HG02588 (cell line): ENCODE data around the gene TANC2.

Experiments used
- ATAC-seq: cut with Tn5 transposase; IDR thresholded peaks from one replicate; pipeline ENCODE4 v1.9.1; 2021; ENCODE audit warnings: mild to moderate bottlenecking, moderate library complexity; ENCODE audit not compliant: unreplicated experiment

The TANC2 gene

GRCh38 chr17:62965686-62966425 is at the start of gene TANC2:
TANC2 (plus strand) TSS chr17:62966235; CDS start chr17:63009560, 43,325 bp downstream.
- peak; percentile 59 for ATAC-seq

GRCh38 chr17:62916684-62917571 is 49.1 kb upstream of the TANC2 start:
- ATAC-seq = no peak

- no peak for ATAC-seq
Observed at GRCh38 chr17:62919388-62919787, 46.6 kb upstream of the TANC2 start.

GRCh38 chr17:62920300-62920699 is 45.7 kb upstream of the TANC2 start:
- no peak for ATAC-seq

- ATAC-seq = no peak
Observed at GRCh38 chr17:62921817-62922216, 44.2 kb upstream of the TANC2 start.

- no peak for ATAC-seq
Observed at GRCh38 chr17:62923258-62924150, 42.5 kb upstream of the TANC2 start.

- no peak for ATAC-seq
Observed at GRCh38 chr17:62925267-62925836, 40.7 kb upstream of the TANC2 start.

GRCh38 chr17:62927083-62927482 is 39.0 kb upstream of the TANC2 start:
- ATAC-seq = no peak

- no peak for ATAC-seq
Observed at GRCh38 chr17:62929320-62929719, 36.7 kb upstream of the TANC2 start.

GRCh38 chr17:62931101-62931500 is 34.9 kb upstream of the TANC2 start:
- no peak for ATAC-seq

GRCh38 chr17:62933501-62934385 is 32.3 kb upstream of the TANC2 start:
- no peak for ATAC-seq

- ATAC-seq = no peak
Observed at GRCh38 chr17:62935098-62935497, 30.9 kb upstream of the TANC2 start.

GRCh38 chr17:62935523-62935922 is 30.5 kb upstream of the TANC2 start:
- no peak for ATAC-seq

- ATAC-seq = no peak
Observed at GRCh38 chr17:62937606-62938005, 28.4 kb upstream of the TANC2 start.

- ATAC-seq = no peak
Observed at GRCh38 chr17:62941358-62941991, 24.6 kb upstream of the TANC2 start.

- ATAC-seq = no peak
Observed at GRCh38 chr17:62948370-62948769, 17.7 kb upstream of the TANC2 start.

- ATAC-seq = no peak
Observed at GRCh38 chr17:62949036-62949435, 17.0 kb upstream of the TANC2 start.

- no peak for ATAC-seq
Observed at GRCh38 chr17:62950067-62950466, 16.0 kb upstream of the TANC2 start.

- no peak for ATAC-seq
Observed at GRCh38 chr17:62955841-62956352, 10.1 kb upstream of the TANC2 start.
